NCI-H460 (cell line): ENCODE measurements around the gene AP2B1. TPM values are rescaled to one million over a fixed set of nuclear protein-coding genes. Genes with fewer than 3 reads are reported as not detected.
A peak's percentile ranks its signal among the peaks of the same experiment; 100 is the strongest.
"Not testable (repeated sequence)": the region's sequence is repeated elsewhere in the genome, so short reads cannot be mapped to it uniquely, and the experiment has no call there.

Source experiments
- DNase-seq: peaks from one replicate; pipeline ENCODE4 v3.0.0-alpha.2; 2016; ENCODE audit warnings: low read depth; ENCODE audit errors: extremely low read depth
- total RNA-seq: library from RNA; depleted of rRNA; stranded (reverse); fragments of >200 nt; shearing (Covaris generic); gene quantifications from 2 replicates; pipeline ENCODE4 v1.2.3, GENCODE V29; 2014

The AP2B1 gene
- total RNA-seq, 1 experiment from 2014 or later = 82.8 TPM

DNA sequence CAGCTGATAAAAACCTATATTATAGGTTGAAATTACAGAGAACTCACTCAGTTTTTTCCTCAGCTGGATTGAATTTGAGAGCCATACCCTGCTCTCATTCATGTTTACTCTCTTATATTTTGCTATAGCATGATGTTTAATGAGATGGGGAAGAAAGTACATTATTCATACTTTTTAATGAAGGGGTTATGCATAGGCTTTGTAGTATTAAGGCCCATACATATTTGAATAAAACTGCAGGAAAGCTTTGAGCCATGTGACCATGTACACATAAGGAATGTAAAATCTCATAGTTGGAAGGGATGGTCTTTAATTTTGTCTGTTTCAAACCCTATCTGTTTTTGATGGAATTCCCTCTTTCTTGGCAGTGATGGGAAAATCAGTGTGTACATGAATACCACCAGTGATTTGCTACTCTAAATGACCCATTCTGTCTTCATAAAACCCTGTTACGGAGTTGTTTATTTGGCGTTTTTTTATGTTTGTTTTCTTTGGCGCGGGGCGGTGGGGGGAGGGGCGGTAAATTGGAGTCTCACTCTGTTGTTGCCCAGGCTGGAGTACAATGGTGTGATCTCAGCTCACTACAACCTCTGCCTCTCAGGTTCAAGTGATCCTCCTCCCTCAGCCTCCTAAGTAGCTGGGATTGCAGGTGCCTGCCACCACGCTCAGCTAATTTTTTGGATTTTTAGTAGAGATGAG lies 105.5 kb downstream of the AP2B1 start:
- no peak for DNase-seq

DNA sequence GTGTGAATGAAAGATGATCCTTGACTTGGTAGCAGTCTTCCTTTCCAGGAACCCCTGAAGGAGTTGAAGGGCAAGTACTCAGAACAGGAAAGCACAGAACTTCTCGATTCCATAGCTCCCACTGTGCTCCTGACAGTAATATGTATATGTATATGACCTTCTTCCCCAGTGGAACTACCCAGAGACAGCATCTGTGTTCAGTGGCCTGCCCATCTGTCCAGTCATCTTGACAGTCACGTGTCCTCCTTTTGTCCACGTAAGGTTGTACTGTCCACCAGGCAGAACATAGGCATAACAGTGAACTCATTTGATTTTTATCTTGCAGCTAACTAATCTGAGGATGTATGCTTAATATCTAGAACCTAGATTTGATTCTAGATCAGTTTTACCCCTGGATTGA lies 106.5 kb downstream of the AP2B1 start:
- DNase-seq = no peak

DNA sequence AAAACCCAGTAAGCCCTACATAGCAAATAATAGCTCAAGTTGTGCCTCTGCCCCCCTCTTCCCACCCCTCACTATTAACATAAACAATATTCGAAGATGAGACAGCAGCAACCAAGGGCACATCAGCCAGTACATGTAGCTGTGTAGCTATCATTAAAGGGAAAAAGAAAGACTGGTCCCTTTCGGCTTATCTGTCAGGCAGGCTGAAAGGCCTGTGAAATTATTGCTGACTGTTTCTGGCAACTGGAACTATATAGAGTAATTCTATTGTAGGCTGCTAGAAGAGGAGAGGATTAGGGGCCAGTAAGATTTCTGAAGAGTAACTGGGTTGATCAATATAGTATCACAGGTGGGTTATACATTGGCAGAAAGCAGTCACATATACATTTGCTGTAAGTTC lies 107.8 kb downstream of the AP2B1 start:
- DNase-seq = no peak

DNA sequence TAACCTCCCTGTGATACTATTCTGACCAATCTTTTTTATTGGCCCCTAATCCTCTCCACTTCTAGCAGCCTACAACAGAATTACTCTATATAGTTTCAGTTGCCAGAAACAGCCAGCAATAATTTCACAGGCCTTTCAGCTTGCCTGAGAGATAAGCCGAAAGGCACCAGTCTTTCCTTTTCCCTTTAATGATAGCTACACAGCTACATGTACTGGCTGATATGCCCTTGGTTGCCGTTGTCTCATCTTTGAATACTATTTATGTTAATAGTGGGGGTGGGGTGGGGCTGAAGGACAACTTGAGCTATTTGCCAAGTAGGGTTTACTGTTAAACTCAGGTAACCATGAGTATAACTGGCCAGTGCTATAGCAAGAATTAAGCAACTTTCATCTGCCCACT lies 108.5 kb downstream of the AP2B1 start:
- DNase-seq = no peak

DNA sequence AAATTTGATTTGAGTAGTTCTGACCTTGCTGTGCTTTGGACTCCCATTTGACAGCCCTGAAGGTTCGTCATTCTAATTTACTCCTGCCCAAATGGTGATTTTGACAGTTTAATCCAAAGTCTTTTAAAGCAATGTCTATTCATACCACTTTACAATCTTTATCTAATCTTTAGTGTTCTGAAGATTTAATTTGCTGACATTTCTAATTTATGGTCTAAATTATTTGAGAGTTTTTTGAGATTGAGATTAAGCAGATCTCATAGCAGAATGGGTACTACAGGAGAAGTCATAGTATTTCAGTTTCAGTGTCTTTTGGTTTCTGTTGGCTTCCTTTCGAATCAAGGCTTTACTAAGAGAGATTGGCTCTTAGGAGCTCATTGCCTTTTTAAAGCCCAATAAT lies 111.7 kb downstream of the AP2B1 start:
- DNase-seq = no peak

DNA sequence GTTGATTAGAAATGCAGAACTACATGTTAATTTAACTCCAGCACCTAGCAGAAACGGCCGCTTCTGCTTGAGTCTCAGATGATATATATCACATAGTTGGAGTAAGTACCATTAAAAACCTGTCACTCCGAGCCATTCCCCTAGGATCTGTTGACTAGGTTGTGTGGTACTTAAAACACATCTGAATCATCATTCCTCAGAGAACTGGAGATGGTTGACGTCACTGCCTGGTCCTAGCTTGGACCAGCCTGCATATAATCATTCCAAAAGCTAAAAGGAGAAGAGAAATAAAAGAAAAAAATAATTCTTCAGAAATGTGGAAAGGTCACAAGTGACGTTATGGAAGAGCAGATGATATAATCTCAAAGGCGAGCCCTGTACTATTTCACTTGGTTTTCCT lies 113.0 kb downstream of the AP2B1 start:
- DNase-seq = no peak

DNA sequence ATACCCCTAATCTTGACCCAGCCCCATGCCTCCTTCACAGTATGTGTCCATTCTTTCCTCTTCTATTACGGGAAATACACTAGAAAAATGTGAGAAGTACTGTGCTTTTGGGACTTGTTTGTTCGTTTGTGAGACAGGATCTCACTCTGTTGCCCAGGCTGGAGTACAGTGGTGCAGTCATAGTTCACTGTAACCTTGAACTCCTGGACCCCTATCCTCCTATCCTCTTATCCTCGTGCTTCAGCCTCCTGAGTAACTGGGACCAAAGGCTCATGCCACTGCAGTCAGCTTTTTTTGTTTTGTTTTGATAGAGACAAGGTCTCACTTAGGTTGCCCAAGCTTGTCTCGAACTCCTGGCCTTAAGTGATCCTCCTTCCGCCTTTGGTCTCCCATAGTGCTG lies 114.4 kb downstream of the AP2B1 start:
- no peak for DNase-seq

DNA sequence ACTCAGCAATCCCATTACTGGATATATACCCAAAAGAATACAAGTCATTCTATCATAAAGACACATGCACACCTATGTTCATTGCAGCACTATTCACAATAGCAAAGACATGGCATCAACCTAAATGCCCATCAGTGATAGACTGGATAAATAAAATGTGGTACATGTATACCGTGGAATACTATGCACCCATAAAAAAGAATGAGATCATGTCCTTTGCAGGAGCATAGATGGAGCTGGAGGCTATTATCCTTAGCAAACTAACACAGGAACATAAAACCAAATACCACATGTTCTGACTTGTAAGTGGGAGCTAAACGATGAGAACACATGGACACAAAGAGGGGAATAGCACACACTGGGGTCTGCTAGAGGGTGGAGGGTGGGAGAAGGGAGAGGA lies 116.2 kb downstream of the AP2B1 start:
- not testable (repeated sequence) for DNase-seq

DNA sequence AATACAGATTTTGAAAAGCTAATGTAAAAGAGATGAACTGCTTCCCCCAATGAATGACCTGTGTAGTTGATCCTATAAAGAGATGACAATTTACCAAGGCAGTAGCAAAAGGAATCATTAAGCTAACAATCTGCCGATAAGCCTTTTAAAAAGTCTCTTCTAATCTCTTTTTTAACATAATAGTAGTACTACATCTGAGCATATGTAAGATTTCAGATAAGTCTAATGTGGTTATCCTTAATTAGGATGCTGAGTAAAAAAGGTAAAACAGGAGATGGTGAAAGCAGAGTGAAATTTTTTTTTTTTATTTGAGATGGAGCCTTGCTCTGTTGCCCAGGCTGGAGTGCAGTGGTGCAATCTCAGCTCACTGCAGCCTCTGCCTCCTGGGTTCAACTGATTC lies 118.1 kb downstream of the AP2B1 start:
- no peak for DNase-seq

DNA sequence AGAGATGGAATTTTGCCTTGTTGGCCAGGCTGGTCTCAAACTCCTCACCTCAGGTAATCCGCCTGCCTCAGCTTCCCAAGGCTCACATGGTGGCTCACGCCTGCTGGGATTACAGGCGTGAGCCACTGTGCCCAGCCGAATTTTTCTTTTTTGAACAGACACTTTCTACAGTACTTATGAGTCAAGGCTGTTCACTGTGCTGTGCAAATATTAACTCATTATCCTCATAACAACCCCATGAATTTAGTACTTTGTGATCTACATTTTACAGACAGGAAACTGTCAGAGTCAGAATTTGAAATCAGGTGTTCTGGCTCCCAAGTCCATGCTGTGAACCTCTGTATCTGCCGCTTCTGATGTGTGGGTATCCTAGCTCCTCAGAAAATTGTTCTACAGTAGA lies 118.6 kb downstream of the AP2B1 start:
- no peak for DNase-seq

DNA sequence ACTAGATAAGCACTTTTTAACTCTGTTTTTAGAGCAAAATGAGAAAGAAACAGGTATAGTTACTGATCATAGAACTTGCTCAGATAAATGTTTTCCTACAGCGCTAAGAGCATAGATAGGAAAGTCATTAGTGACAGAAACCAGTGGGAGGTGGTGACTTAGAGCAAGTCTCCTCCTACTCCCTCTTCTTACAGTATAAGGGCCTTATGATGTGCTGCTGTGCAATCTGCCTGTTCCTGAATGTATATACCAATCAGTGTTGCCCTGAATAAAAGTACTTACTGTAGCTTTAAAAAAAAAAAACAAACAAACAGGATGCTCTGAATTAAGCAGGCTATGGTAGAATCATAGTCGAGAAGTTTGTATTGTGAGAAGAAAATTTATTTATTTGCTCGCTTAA lies 121.0 kb downstream of the AP2B1 start:
- no peak for DNase-seq

DNA sequence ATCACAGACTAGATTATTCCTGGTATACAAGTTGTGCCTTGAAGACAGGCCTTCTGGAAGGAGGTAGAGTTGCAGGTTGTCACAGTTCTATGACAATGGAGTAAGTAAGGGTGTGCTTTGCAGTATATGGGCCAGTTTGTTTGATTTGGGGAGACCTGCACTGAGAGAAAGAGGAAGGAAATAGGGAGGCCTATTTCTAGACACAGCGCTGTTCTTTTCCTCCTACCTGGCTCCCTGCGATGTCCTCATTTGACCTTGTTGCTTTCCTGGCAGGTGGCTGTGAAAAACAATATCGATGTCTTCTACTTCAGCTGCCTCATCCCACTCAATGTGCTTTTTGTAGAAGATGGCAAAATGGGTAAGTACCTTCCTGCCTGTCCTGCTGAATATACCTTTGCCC lies 121.8 kb downstream of the AP2B1 start:
- no peak for DNase-seq

DNA sequence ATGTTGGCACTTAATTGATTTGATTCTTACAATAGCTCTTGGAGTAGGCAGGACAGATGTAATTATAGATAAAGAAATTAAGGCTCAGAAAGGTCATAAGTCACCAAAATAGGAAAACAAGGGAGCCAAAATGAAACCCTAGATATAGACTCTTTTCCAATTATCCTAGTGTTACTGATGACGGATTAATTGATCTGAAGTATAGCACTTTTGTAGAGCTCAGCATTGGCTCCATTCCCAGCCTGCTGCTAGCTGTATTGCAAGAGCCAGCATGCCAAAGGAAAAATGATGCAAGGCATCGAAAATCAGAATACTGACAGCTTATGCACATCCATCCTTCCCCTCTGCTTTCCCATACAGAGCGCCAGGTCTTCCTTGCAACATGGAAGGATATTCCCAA lies 122.8 kb downstream of the AP2B1 start:
- peak; percentile 33 for DNase-seq

DNA sequence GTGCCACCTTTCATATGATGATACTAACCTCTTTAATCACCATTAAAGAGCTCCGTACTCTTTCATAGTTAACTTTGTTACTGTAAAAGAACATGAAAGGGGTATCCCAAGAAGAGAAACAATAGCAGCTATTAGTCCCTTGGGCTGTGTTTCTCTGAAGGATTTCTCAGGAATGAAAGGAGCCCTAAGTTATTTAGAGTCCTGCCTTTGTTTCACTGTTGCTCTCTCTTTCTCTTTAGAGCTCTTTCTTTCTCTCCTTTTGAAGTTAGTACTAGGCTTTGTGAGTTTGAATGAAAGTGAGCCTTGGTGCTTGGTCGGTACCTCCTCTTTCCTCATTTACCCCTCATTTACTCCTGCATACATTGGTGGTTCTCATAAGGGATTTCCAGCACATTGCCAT lies 123.8 kb downstream of the AP2B1 start:
- no peak for DNase-seq

DNA sequence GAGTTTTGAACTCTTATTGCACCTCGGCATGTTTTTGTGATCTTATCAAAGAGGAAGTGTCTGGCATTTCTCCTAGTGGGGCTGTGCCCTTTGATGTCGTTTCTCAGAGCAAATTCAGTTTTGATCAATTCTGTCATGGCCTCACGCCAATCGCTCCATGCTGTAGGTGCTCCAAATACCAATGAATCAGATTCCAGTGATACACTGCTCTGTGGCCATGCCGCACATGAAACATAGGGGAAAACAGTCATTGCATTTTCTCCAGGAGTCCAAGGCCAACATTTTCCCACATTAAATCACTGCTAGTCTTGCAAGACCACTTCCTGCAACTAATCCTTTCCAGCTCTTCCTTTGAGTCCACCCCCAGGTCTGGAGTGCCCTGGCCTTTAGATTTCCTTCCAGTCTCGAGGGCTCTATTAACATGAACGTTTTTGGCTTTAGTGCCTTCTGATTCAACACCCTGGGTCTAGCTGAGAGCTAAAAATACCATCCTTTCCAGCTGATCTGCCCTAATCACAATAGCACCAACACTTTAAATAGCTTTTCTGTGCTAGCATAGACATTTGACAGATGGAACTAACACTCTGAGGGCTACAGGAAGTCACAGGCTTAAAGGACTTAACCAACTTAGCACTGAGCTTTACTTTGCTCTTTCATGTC lies 126.1 kb downstream of the AP2B1 start:
- DNase-seq = no peak

DNA sequence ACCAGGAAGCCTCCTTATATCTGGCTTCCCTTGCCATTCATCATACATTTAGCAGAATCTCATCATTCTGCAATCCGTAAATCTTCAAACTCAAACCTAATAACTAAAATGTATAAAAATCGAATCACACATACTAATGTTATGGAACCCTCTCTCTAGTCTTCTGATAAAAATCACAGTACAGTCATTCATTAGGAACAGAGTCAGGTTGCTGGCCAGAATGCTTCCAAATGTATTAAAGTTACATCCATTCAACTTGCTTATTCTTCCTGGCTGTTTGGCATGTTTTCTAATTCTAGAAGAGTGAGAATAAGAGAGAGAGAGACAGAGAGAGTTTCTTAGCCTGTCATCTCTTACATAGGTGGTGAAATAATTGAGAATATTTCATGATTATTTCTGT lies 127.9 kb downstream of the AP2B1 start:
- no peak for DNase-seq

DNA sequence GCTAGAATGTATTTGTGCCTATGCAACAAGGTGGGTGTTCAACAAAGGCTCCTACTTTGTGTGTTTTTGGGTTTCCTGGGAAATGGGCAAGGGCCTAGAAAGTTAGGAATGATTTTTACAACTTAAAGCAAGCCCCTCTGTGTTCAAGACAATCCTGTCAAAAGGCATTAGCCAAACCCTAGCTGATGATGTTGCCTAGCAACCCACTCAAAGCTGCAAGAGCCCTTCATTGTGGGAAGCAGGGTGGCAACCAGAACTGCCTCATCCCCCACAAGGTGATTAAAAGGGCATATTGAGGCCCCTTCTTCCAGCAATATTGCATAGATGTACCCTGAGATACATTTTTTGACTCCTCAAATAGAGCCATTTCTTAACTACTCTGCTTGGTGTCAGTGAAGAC lies 128.3 kb downstream of the AP2B1 start:
- DNase-seq = no peak

DNA sequence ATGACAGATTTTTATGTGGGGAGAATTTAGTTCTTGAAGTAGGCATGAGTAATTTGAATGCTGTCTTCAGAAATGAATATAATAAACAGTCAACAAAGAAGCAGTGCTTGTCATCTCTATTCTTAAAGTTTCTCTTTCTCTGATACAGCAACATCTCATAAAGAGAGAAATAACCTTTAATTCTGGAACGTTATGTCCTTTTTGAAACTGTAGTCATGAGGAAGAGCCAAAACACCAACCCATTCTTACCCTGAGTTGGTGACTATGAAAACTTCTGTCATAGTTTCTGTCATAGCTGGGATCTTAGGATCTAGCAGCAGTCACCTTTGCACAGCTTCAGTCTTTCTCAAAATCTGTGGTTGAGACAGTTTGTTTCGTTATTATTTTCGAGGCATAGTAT lies 129.1 kb downstream of the AP2B1 start:
- DNase-seq = no peak

DNA sequence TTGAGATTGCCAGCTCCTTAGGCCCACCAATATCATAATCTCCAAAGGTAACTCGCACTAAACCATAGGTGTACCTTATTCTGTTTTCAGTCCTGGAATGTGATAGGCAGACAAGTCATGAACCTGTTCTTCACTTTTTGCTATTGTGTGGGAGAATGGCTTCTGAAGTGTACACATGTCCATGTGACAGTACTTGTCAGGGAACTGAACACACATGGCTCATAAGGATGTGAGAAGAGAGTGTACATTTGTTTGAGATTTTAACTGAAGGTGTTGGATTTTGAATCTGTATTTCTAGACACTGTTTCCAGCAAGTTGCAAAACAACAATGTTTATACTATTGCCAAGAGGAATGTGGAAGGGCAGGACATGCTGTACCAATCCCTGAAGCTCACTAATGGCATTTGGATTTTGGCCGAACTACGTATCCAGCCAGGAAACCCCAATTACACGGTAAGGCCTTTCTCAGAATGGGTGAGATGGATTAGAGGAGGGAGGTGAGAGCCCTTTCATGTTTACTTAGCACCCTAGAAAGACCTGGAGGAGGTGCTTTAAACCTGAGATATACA lies 129.9 kb downstream of the AP2B1 start:
- no peak for DNase-seq

DNA sequence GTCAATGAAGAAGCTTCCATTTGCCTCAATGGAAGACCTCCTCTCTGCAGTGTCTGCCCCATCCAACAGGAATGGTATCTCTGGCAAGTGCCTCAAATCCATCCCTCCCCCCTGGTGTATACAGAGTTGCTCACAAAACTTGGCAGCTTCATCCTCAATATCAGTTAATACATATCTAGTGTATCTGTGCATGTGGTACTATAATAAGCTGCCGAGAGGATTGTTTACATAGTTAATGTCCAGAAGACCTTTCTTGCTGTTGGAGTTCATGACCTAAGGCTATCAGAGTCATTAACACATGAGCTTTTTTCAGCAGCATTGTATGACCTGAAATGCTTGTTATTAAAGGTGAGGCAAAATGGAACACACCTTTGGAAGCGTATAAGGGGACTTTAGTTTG lies 130.4 kb downstream of the AP2B1 start:
- no peak for DNase-seq

DNA sequence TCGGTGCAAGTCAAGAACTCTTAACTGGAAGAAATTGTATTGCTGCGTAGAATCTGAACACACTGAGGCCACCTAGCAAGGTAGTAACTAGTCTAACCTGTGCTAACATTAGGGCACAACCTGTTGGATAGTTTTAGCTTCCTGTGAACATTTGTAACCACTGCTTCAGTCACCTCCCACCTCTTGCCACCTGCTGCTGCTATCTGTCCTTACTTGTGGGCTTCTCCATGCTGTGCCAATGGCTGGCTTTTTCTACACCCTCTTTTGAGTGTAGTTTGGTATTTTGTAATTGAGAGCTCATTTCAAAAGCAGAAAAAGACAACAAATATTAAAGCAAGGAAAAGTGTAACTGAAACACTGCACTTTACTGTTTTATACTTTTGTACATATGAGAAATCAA lies 136.6 kb downstream of the AP2B1 start:
- no peak for DNase-seq

DNA sequence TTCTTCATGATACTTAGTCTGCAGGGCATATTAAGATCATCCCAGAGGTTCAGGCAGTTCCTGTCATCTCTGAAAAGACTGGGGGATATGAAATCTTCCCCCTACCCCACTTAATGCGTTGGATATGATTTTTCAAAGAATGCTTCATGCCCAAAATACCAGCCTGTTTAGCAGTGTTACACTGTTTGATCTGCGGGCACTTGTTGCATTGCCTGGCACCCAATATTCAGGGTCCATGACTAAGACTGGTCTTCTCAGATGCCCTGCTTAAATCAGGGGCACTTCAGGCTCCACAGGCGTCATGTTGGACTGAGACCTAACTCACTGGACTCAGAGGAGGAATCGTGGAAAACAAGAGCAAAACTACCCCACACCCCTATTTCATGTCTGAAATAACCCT lies 137.9 kb downstream of the AP2B1 start:
- DNase-seq = no peak

DNA sequence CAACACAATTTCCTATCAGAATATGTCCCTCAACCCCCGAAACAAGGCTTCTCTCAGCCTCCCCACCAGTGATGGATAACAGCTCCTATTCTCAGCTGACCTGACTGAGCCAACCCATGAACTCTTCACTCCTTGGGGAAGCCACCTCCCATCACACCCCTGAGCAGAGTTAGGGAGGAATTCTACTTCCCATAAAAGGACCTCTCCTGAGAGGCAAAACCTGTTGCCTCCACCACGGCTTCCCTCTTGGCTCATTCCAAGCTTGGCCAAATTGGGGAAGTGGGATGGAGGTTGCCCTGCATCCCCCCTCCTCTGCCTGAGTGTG lies 138.6 kb downstream of the AP2B1 start:
- DNase-seq = no peak
